Ishikawa (cell line): ENCODE results near the gene RNF4.

Experiments
- CEBPB ChIP-seq: IDR thresholded peaks from 2 replicates; pipeline ENCODE4 v1.6.1; 2012
- CREB1 ChIP-seq: IDR thresholded peaks from 2 replicates; pipeline ENCODE4 v1.6.1; 2012; ENCODE audit warnings: low read depth
- EGR1 ChIP-seq: IDR thresholded peaks from 2 replicates; pipeline ENCODE4 v1.6.1; 2012
- EP300 ChIP-seq: IDR thresholded peaks from 2 replicates; pipeline ENCODE4 v1.6.1; 2012; ENCODE audit warnings: borderline replicate concordance
- FOXM1 ChIP-seq: IDR thresholded peaks from 2 replicates; pipeline ENCODE4 v1.6.1; 2012; ENCODE audit warnings: low read depth, borderline replicate concordance
- MAX ChIP-seq: IDR thresholded peaks from 2 replicates; pipeline ENCODE4 v1.6.1; 2012
- NFIC ChIP-seq: IDR thresholded peaks from 2 replicates; pipeline ENCODE4 v1.6.1; 2012
- RAD21 ChIP-seq: IDR thresholded peaks from 2 replicates; pipeline ENCODE4 v1.6.1; 2012; ENCODE audit warnings: low read depth
- TAF1 ChIP-seq: IDR thresholded peaks from 2 replicates; pipeline ENCODE4 v1.6.1; 2012; ENCODE audit warnings: low read depth, mild to moderate bottlenecking
- TCF12 ChIP-seq: IDR thresholded peaks from 2 replicates; pipeline ENCODE4 v1.6.1; 2012; ENCODE audit warnings: low read depth
- TEAD4 ChIP-seq: IDR thresholded peaks from 2 replicates; pipeline ENCODE4 v1.6.1; 2012
- YY1 ChIP-seq: IDR thresholded peaks from 2 replicates; pipeline ENCODE4 v1.6.1; 2012; ENCODE audit warnings: low read depth
- ZBTB7A ChIP-seq: IDR thresholded peaks from 2 replicates; pipeline ENCODE4 v1.6.1; 2012; ENCODE audit warnings: low read depth
- TF ChIP-seq, protein P1 (sequence below): IDR thresholded peaks from 2 replicates; pipeline ENCODE4 v1.6.1; 2012
- TF ChIP-seq, protein P2 (sequence below): IDR thresholded peaks from 2 replicates; pipeline ENCODE4 v1.6.1; 2012; ENCODE audit warnings: low read depth, mild to moderate bottlenecking

RNF4 gene

DNA sequence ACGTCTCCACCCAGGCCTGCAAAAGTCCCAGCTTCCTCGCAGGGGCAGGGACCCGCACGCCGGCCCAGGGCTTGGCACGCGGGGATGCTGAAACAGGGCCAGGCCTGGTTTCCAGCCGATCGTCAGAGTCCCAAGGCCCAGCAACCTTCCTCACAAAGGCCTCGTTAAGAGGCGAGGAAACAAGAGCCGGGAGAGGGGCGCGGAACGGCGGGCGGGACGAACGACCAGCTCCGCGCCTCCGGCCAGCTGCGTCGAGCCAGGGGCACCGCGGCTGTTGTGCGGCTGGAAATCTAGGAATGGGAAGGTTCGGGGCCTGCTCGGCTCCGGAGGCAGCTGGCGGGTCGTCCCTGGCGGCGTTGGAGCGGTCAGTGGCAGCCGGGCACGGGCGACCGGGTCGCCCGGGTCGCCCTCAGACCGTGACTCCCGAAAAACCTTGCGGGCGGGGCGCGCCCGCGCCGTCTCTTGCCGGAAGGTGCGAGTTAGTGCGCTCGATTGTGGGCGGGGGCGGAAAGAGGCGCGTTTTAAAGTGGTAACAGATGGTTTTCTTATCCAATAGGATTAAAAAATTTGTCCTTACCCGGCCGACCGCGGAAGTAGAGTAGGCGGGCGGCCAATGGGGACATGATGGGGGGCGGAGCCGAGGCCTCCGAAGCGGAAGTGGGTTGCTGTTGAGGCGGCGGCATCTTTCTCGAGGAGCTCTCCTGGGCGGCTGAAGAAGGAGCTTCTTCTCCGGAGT is at the start of gene RNF4:
RNF4 (plus strand) TSS at position 651 of the 736 bp plus-strand sequence. CDS start 21,388 bp downstream, outside the sequence.
- TF ChIP-seq, protein P1, sequence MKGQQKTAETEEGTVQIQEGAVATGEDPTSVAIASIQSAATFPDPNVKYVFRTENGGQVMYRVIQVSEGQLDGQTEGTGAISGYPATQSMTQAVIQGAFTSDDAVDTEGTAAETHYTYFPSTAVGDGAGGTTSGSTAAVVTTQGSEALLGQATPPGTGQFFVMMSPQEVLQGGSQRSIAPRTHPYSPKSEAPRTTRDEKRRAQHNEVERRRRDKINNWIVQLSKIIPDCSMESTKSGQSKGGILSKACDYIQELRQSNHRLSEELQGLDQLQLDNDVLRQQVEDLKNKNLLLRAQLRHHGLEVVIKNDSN = no peak
- TF ChIP-seq FOXM1 (peak; percentile 73), MAX (peak; percentile 81), EGR1 (0 out of 2 replicates have a peak, but pooled peaks have one; percentile 32), CREB1 (peak; percentile 61), TCF12 (0 out of 2 replicates have a peak, but pooled peaks have one; percentile 11), TAF1 (peak; percentile 77), ZBTB7A (0 out of 2 replicates have a peak, but pooled peaks have one; percentile 41), EP300 (no peak)

GRCh38 chr4:2419814-2420213 is 49.1 kb upstream of the RNF4 start:
- TF ChIP-seq RAD21 (no peak), TEAD4 (no peak), CREB1 (no peak), NFIC (no peak), EGR1 (no peak), ZBTB7A (no peak), YY1 (no peak), MAX (no peak), FOXM1 (no peak), CEBPB (no peak), TCF12 (no peak), EP300 (no peak), TAF1 (no peak)
- TF ChIP-seq, protein P2, sequence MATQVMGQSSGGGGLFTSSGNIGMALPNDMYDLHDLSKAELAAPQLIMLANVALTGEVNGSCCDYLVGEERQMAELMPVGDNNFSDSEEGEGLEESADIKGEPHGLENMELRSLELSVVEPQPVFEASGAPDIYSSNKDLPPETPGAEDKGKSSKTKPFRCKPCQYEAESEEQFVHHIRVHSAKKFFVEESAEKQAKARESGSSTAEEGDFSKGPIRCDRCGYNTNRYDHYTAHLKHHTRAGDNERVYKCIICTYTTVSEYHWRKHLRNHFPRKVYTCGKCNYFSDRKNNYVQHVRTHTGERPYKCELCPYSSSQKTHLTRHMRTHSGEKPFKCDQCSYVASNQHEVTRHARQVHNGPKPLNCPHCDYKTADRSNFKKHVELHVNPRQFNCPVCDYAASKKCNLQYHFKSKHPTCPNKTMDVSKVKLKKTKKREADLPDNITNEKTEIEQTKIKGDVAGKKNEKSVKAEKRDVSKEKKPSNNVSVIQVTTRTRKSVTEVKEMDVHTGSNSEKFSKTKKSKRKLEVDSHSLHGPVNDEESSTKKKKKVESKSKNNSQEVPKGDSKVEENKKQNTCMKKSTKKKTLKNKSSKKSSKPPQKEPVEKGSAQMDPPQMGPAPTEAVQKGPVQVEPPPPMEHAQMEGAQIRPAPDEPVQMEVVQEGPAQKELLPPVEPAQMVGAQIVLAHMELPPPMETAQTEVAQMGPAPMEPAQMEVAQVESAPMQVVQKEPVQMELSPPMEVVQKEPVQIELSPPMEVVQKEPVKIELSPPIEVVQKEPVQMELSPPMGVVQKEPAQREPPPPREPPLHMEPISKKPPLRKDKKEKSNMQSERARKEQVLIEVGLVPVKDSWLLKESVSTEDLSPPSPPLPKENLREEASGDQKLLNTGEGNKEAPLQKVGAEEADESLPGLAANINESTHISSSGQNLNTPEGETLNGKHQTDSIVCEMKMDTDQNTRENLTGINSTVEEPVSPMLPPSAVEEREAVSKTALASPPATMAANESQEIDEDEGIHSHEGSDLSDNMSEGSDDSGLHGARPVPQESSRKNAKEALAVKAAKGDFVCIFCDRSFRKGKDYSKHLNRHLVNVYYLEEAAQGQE = no peak
- TF ChIP-seq, protein P1 = no peak

DNA sequence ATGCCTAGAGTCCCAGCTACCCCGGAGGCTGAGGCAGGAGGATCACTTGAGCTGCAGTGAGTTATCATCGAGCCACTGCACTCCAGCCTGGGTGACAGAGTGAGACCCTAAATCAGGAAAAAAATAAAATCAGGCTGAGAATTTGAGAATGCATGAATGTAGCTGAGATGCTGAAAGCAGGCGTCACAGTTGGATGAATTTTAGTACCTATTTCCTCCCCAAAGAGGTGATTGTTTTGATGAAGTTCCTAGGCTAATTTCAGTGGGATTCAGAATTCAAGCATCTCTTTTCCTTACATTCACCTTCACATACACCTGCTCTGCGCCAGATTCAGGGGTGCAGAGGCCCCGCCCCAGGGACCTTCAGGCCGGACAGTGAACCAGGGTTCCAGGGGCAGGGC is 47.0 kb upstream of the RNF4 start:
- no peak for TF ChIP-seq YY1
- TF ChIP-seq CEBPB = no peak
- TF ChIP-seq RAD21 = no peak
- TF ChIP-seq MAX = no peak
- TF ChIP-seq EGR1 = no peak
- TF ChIP-seq TEAD4 = no peak
- TF ChIP-seq, protein P2 = no peak
- no peak for TF ChIP-seq ZBTB7A
- TF ChIP-seq TAF1 = no peak
- TF ChIP-seq, protein P1 = no peak
- no peak for TF ChIP-seq EP300
- no peak for TF ChIP-seq FOXM1
- TF ChIP-seq CREB1 = no peak
- no peak for TF ChIP-seq TCF12

DNA sequence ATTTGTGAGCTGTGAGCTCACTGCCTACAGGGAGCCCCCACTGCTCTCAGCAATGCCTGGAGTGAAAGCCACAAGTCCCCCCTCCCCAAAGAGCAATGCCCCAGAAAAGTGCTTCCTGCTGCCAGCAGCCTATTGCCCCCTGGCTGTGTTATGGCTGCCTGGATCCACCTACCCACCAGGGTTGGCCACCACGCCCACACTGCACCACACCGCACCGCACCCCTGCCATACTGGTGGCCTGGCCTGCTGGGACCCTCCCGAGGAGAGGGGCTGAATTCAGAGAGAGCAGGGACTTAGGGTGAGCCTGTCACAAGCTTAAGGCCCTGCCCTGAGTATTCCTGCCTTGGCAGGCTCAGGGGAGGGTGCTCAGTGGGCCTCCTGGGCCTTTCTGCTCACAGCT is 45.8 kb upstream of the RNF4 start:
- TF ChIP-seq ZBTB7A (no peak), CEBPB (no peak), YY1 (no peak), TCF12 (no peak), EP300 (no peak), CREB1 (no peak), MAX (no peak), EGR1 (no peak), FOXM1 (no peak), TAF1 (no peak), RAD21 (no peak)
- TF ChIP-seq, protein P2 = no peak
- TF ChIP-seq, protein P1 = no peak
